Measurements from ENCODE around the gene HK1.

DNA sequence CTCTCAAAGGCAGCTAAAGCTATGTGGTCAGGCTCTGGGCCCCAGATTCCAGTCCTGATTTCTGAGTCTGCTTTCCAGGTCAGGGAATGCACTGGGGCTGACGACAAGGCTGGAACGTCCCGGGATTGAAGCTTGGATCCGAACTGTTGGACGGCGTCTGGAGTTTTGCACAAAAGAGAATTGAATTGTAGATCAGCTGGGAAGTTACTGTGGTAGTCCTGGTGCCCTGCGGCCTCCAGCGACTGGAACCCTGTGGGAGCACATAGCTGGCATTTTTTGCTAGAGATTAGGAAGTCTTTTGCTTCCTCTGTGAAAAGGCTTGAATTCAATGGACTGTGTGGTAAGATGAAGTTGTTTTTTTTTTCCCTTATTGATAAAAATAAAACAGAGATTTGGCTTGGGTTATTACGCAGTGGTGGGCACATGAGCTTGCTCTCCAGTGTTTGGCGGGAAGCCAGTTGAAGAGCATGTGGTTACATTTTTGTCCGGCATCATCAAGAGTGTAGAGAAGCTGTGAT, at the start of gene HK1:
- TF ChIP-seq, protein P1, sequence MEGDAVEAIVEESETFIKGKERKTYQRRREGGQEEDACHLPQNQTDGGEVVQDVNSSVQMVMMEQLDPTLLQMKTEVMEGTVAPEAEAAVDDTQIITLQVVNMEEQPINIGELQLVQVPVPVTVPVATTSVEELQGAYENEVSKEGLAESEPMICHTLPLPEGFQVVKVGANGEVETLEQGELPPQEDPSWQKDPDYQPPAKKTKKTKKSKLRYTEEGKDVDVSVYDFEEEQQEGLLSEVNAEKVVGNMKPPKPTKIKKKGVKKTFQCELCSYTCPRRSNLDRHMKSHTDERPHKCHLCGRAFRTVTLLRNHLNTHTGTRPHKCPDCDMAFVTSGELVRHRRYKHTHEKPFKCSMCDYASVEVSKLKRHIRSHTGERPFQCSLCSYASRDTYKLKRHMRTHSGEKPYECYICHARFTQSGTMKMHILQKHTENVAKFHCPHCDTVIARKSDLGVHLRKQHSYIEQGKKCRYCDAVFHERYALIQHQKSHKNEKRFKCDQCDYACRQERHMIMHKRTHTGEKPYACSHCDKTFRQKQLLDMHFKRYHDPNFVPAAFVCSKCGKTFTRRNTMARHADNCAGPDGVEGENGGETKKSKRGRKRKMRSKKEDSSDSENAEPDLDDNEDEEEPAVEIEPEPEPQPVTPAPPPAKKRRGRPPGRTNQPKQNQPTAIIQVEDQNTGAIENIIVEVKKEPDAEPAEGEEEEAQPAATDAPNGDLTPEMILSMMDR (IDR thresholded peaks at IDR 0.05) = no peak
- TF ChIP-seq POLR2A (IDR thresholded peaks at IDR 0.05) (no peak), POLR2AphosphoS5 (IDR thresholded peaks at IDR 0.05) (no peak)

Measured in gastroesophageal sphincter (tissue), 3 donors.